ENCODE measurements around the gene UACA. TPM values are rescaled to one million over a fixed set of nuclear protein-coding genes. Genes with fewer than 3 reads are reported as not detected.

UACA gene
- total RNA-seq, 1 donor from 2014 or later = 100 TPM

GRCh38 chr15:70653426-70653825 lies 109.9 kb downstream of the UACA start:
- H3K27me3 ChIP-seq (ENCODE audit: control insufficient read depth in 3 of 3, insufficient read depth in 3 of 3, low read length in 3 of 3) = no peaks in the 10 kb centered on the region
- H3K4me3 ChIP-seq (ENCODE audit: low read length in 3 of 3) = no peak overlapping the region
- H3K9ac ChIP-seq (ENCODE audit: low read depth in 1 of 3, low read length in 3 of 3) = no peak overlapping the region
- no peaks in the 10 kb centered on the region for H3K4me1 ChIP-seq (ENCODE audit: control insufficient read depth in 3 of 3, insufficient read depth in 3 of 3, low read length in 3 of 3)
- H3K27ac ChIP-seq (ENCODE audit: low read depth, low read length) = no peak overlapping the region
- H3K36me3 ChIP-seq (ENCODE audit: control insufficient read depth in 3 of 3, insufficient read depth in 3 of 3, low read length in 3 of 3) = peaks cover 7 to 30% (median 27%) of the 10 kb centered on the region in 3 donors
- H3K9me3 ChIP-seq (ENCODE audit: control insufficient read depth in 3 of 3, low read length in 3 of 3) = no peaks in the 10 kb centered on the region

GRCh38 chr15:70652341-70652740 lies 111.0 kb downstream of the UACA start:
- H3K4me1 ChIP-seq (ENCODE audit: control insufficient read depth in 3 of 3, insufficient read depth in 3 of 3, low read length in 3 of 3) = no peaks in the 10 kb centered on the region
- H3K4me3 ChIP-seq (ENCODE audit: low read length in 3 of 3) = no peak overlapping the region
- no peak overlapping the region for H3K9ac ChIP-seq (ENCODE audit: low read depth in 1 of 3, low read length in 3 of 3)
- H3K36me3 ChIP-seq (ENCODE audit: control insufficient read depth in 3 of 3, insufficient read depth in 3 of 3, low read length in 3 of 3) = peaks cover 5 to 25% (median 17%) of the 10 kb centered on the region in 3 donors
- no peak overlapping the region for H3K27ac ChIP-seq (ENCODE audit: low read depth, low read length)
- no peaks in the 10 kb centered on the region for H3K9me3 ChIP-seq (ENCODE audit: control insufficient read depth in 3 of 3, low read length in 3 of 3)
- H3K27me3 ChIP-seq (ENCODE audit: control insufficient read depth in 3 of 3, insufficient read depth in 3 of 3, low read length in 3 of 3) = no peaks in the 10 kb centered on the region

- H3K27me3 ChIP-seq (ENCODE audit: control insufficient read depth in 3 of 3, insufficient read depth in 3 of 3, low read length in 3 of 3) = no peaks in the 10 kb centered on the region
- no peak overlapping the region for H3K4me3 ChIP-seq (ENCODE audit: low read length in 3 of 3)
- H3K9me3 ChIP-seq (ENCODE audit: control insufficient read depth in 3 of 3, low read length in 3 of 3) = no peaks in the 10 kb centered on the region
- H3K36me3 ChIP-seq (ENCODE audit: control insufficient read depth in 3 of 3, insufficient read depth in 3 of 3, low read length in 3 of 3) = peaks cover under 1 to 17% (median 7%) of the 10 kb centered on the region in 3 donors
- no peak overlapping the region for H3K27ac ChIP-seq (ENCODE audit: low read depth, low read length)
- no peak overlapping the region for H3K9ac ChIP-seq (ENCODE audit: low read depth in 1 of 3, low read length in 3 of 3)
- no peaks in the 10 kb centered on the region for H3K4me1 ChIP-seq (ENCODE audit: control insufficient read depth in 3 of 3, insufficient read depth in 3 of 3, low read length in 3 of 3)
Measured at GRCh38 chr15:70651303-70651845, 112.0 kb downstream of the UACA start.

- Histone ChIP-seq H3K27ac (ENCODE audit: low read depth, low read length) (no peak overlapping the region), H3K4me3 (ENCODE audit: low read length in 3 of 3) (no peak overlapping the region), H3K4me1 (ENCODE audit: control insufficient read depth in 3 of 3, insufficient read depth in 3 of 3, low read length in 3 of 3) (no peaks in the 10 kb centered on the region), H3K9me3 (ENCODE audit: control insufficient read depth in 3 of 3, low read length in 3 of 3) (no peaks in the 10 kb centered on the region), H3K27me3 (ENCODE audit: control insufficient read depth in 3 of 3, insufficient read depth in 3 of 3, low read length in 3 of 3) (no peaks in the 10 kb centered on the region), H3K36me3 (ENCODE audit: control insufficient read depth in 3 of 3, insufficient read depth in 3 of 3, low read length in 3 of 3) (peaks cover 0 to 16% (median 5%) of the 10 kb centered on the region in 3 donors), H3K9ac (ENCODE audit: low read depth in 1 of 3, low read length in 3 of 3) (no peak overlapping the region)
Measured at GRCh38 chr15:70650567-70651302, 112.6 kb downstream of the UACA start.

GRCh38 chr15:70647396-70647795 lies 116.0 kb downstream of the UACA start:
- Histone ChIP-seq H3K9me3 (ENCODE audit: control insufficient read depth in 3 of 3, low read length in 3 of 3) (no peaks in the 10 kb centered on the region), H3K4me3 (ENCODE audit: low read length in 3 of 3) (no peak overlapping the region), H3K27ac (ENCODE audit: low read depth, low read length) (no peak overlapping the region), H3K4me1 (ENCODE audit: control insufficient read depth in 3 of 3, insufficient read depth in 3 of 3, low read length in 3 of 3) (no peaks in the 10 kb centered on the region), H3K27me3 (ENCODE audit: control insufficient read depth in 3 of 3, insufficient read depth in 3 of 3, low read length in 3 of 3) (no peaks in the 10 kb centered on the region), H3K36me3 (ENCODE audit: control insufficient read depth in 3 of 3, insufficient read depth in 3 of 3, low read length in 3 of 3) (no peaks in the 10 kb centered on the region), H3K9ac (ENCODE audit: low read depth in 1 of 3, low read length in 3 of 3) (no peak overlapping the region)

GRCh38 chr15:70646169-70646568 lies 117.2 kb downstream of the UACA start:
- H3K4me1 ChIP-seq (ENCODE audit: control insufficient read depth in 3 of 3, insufficient read depth in 3 of 3, low read length in 3 of 3) = no peaks in the 10 kb centered on the region
- no peaks in the 10 kb centered on the region for H3K9me3 ChIP-seq (ENCODE audit: control insufficient read depth in 3 of 3, low read length in 3 of 3)
- no peaks in the 10 kb centered on the region for H3K27me3 ChIP-seq (ENCODE audit: control insufficient read depth in 3 of 3, insufficient read depth in 3 of 3, low read length in 3 of 3)
- H3K27ac ChIP-seq (ENCODE audit: low read depth, low read length) = no peak overlapping the region
- H3K36me3 ChIP-seq (ENCODE audit: control insufficient read depth in 3 of 3, insufficient read depth in 3 of 3, low read length in 3 of 3) = no peaks in the 10 kb centered on the region
- no peak overlapping the region for H3K9ac ChIP-seq (ENCODE audit: low read depth in 1 of 3, low read length in 3 of 3)
- no peak overlapping the region for H3K4me3 ChIP-seq (ENCODE audit: low read length in 3 of 3)

GRCh38 chr15:70643783-70644125 lies 119.6 kb downstream of the UACA start:
- Histone ChIP-seq H3K36me3 (ENCODE audit: control insufficient read depth in 3 of 3, insufficient read depth in 3 of 3, low read length in 3 of 3) (no peaks in the 10 kb centered on the region), H3K27ac (ENCODE audit: low read depth, low read length) (no peak overlapping the region), H3K9ac (ENCODE audit: low read depth in 1 of 3, low read length in 3 of 3) (no peak overlapping the region), H3K4me1 (ENCODE audit: control insufficient read depth in 3 of 3, insufficient read depth in 3 of 3, low read length in 3 of 3) (no peaks in the 10 kb centered on the region), H3K27me3 (ENCODE audit: control insufficient read depth in 3 of 3, insufficient read depth in 3 of 3, low read length in 3 of 3) (no peaks in the 10 kb centered on the region), H3K4me3 (ENCODE audit: low read length in 3 of 3) (no peak overlapping the region), H3K9me3 (ENCODE audit: control insufficient read depth in 3 of 3, low read length in 3 of 3) (no peaks in the 10 kb centered on the region)

GRCh38 chr15:70643106-70643782 lies 120.1 kb downstream of the UACA start:
- H3K4me1 ChIP-seq (ENCODE audit: control insufficient read depth in 3 of 3, insufficient read depth in 3 of 3, low read length in 3 of 3) = no peaks in the 10 kb centered on the region
- H3K27ac ChIP-seq (ENCODE audit: low read depth, low read length) = no peak overlapping the region
- H3K4me3 ChIP-seq (ENCODE audit: low read length in 3 of 3) = no peak overlapping the region
- H3K9me3 ChIP-seq (ENCODE audit: control insufficient read depth in 3 of 3, low read length in 3 of 3) = no peaks in the 10 kb centered on the region
- no peaks in the 10 kb centered on the region for H3K36me3 ChIP-seq (ENCODE audit: control insufficient read depth in 3 of 3, insufficient read depth in 3 of 3, low read length in 3 of 3)
- no peak overlapping the region for H3K9ac ChIP-seq (ENCODE audit: low read depth in 1 of 3, low read length in 3 of 3)
- no peaks in the 10 kb centered on the region for H3K27me3 ChIP-seq (ENCODE audit: control insufficient read depth in 3 of 3, insufficient read depth in 3 of 3, low read length in 3 of 3)

- no peaks in the 10 kb centered on the region for H3K27me3 ChIP-seq (ENCODE audit: control insufficient read depth in 3 of 3, insufficient read depth in 3 of 3, low read length in 3 of 3)
- no peak overlapping the region for H3K4me3 ChIP-seq (ENCODE audit: low read length in 3 of 3)
- H3K36me3 ChIP-seq (ENCODE audit: control insufficient read depth in 3 of 3, insufficient read depth in 3 of 3, low read length in 3 of 3) = peaks cover 0 to 3% (median 0%) of the 10 kb centered on the region in 3 donors
- no peaks in the 10 kb centered on the region for H3K9me3 ChIP-seq (ENCODE audit: control insufficient read depth in 3 of 3, low read length in 3 of 3)
- H3K27ac ChIP-seq (ENCODE audit: low read depth, low read length) = no peak overlapping the region
- no peak overlapping the region for H3K9ac ChIP-seq (ENCODE audit: low read depth in 1 of 3, low read length in 3 of 3)
- H3K4me1 ChIP-seq (ENCODE audit: control insufficient read depth in 3 of 3, insufficient read depth in 3 of 3, low read length in 3 of 3) = no peaks in the 10 kb centered on the region
Measured at GRCh38 chr15:70636540-70637165, 126.7 kb downstream of the UACA start.

GRCh38 chr15:70635895-70636294 lies 127.5 kb downstream of the UACA start:
- no peaks in the 10 kb centered on the region for H3K9me3 ChIP-seq (ENCODE audit: control insufficient read depth in 3 of 3, low read length in 3 of 3)
- no peak overlapping the region for H3K4me3 ChIP-seq (ENCODE audit: low read length in 3 of 3)
- peaks cover 0 to 3% (median 0%) of the 10 kb centered on the region in 3 donors for H3K36me3 ChIP-seq (ENCODE audit: control insufficient read depth in 3 of 3, insufficient read depth in 3 of 3, low read length in 3 of 3)
- H3K9ac ChIP-seq (ENCODE audit: low read depth in 1 of 3, low read length in 3 of 3) = no peak overlapping the region
- no peaks in the 10 kb centered on the region for H3K4me1 ChIP-seq (ENCODE audit: control insufficient read depth in 3 of 3, insufficient read depth in 3 of 3, low read length in 3 of 3)
- no peaks in the 10 kb centered on the region for H3K27me3 ChIP-seq (ENCODE audit: control insufficient read depth in 3 of 3, insufficient read depth in 3 of 3, low read length in 3 of 3)
- H3K27ac ChIP-seq (ENCODE audit: low read depth, low read length) = no peak overlapping the region
